Suprapubic skin (tissue), 4 donors: ENCODE data around the gene SCRN2. TPM values are rescaled to one million over a fixed set of nuclear protein-coding genes. Genes with fewer than 3 reads are reported as not detected.

Experiments used
- DNase-seq, 2 donors: peaks; one replicate each; pipeline ENCODE4 v3.0.0-alpha.2; 2019; ENCODE audit warnings: low spot score in 2 of 2
- H3K27ac ChIP-seq: fragments of 200-600 bp; sonication (generic); one replicate; pipeline ENCODE4 v1.5.1; 2019
- H3K27me3 ChIP-seq: fragments of 200-600 bp; sonication (generic); one replicate; pipeline ENCODE4 v1.5.1; 2019
- H3K36me3 ChIP-seq: fragments of 200-600 bp; sonication (generic); one replicate; pipeline ENCODE4 v1.5.1; 2019
- H3K4me1 ChIP-seq: fragments of 200-600 bp; sonication (generic); one replicate; pipeline ENCODE4 v1.5.1; 2019
- H3K4me3 ChIP-seq: fragments of 200-600 bp; sonication (generic); one replicate; pipeline ENCODE4 v1.5.1; 2019; ENCODE audit warnings: mild to moderate bottlenecking
- H3K9me3 ChIP-seq: fragments of 200-600 bp; sonication (generic); one replicate; pipeline ENCODE4 v1.5.1; 2019
- CTCF ChIP-seq, 2 donors: fragments of 200-600 bp in 1 of 2; fragments of 450-650 bp in 1 of 2; sonication (generic) in 1 of 2; IDR thresholded peaks; one replicate each; pipeline ENCODE4 v1.5.1; 2016 to 2019; ENCODE audit warnings: antibody characterized with exemption in 2 of 2, mild to moderate bottlenecking in 1 of 2, moderate library complexity in 1 of 2
- EP300 ChIP-seq: sonication (generic); formaldehyde crosslinking; IDR thresholded peaks from one replicate; pipeline ENCODE4 v1.6.1; 2017; ENCODE audit warnings: antibody characterized with exemption
- POLR2A ChIP-seq, 2 donors: fragments of 450-650 bp; IDR thresholded peaks; one replicate each; pipeline ENCODE4 v1.6.1; 2017; ENCODE audit warnings: antibody characterized with exemption in 2 of 2, mild to moderate bottlenecking in 2 of 2, moderate library complexity in 2 of 2
- POLR2AphosphoS5 ChIP-seq, 3 donors: sonication (generic); formaldehyde crosslinking; IDR thresholded peaks; one replicate each; pipeline ENCODE4 v1.6.1; 2017; ENCODE audit warnings: antibody characterized with exemption in 3 of 3
- WGBS: methylation state at CpG from one replicate; pipeline ENCODE4 v1.1.5; 2018; 5-methylcytosine and 5-hydroxymethylcytosine counted together
- total RNA-seq, 4 donors: library from RNA; depleted of rRNA; stranded (reverse); fragments of >200 nt; gene quantifications; one replicate each; pipeline ENCODE4 v1.1.0, GENCODE V29; 2016

The SCRN2 gene
- total RNA-seq, 4 donors from 2014 or later: 22.3 to 46.4 (median 34.7) TPM

- H3K27ac ChIP-seq: no peak overlapping the region
- H3K36me3 ChIP-seq: no peaks in the 10 kb centered on the region
- H3K9me3 ChIP-seq: no peaks in the 10 kb centered on the region
- no peak for TF ChIP-seq EP300
- no peak for TF ChIP-seq POLR2A (IDR thresholded peaks at IDR 0.05)
- no peak for TF ChIP-seq CTCF (IDR thresholded peaks at IDR 0.05)
- no peak for TF ChIP-seq POLR2AphosphoS5 (IDR thresholded peaks at IDR 0.05)
- DNase-seq: no peak
- H3K27me3 ChIP-seq: peaks cover 78% of the 10 kb centered on the region
- H3K4me3 ChIP-seq: no peak overlapping the region
- peaks cover 22% of the 10 kb centered on the region for H3K4me1 ChIP-seq
- 31% methylated on average over 2 of the region's 2 CpGs for WGBS
These were observed 28.0 kb upstream of the SCRN2 start for GRCh38 chr17:47869114-47869513.

- H3K9me3 ChIP-seq: no peaks in the 10 kb centered on the region
- peaks cover 17% of the 10 kb centered on the region for H3K4me1 ChIP-seq
- H3K4me3 ChIP-seq: no peak overlapping the region
- no peaks in the 10 kb centered on the region for H3K36me3 ChIP-seq
- 83% methylated on average over 11 of the region's 11 CpGs for WGBS
- peaks cover 69% of the 10 kb centered on the region for H3K27me3 ChIP-seq
- no peak for TF ChIP-seq EP300
- no peak for TF ChIP-seq POLR2AphosphoS5 (IDR thresholded peaks at IDR 0.05)
- no peak overlapping the region for H3K27ac ChIP-seq
- no peak for DNase-seq
These were observed 26.9 kb upstream of the SCRN2 start for GRCh38 chr17:47867813-47868533.

- H3K4me1 ChIP-seq: peaks cover 7% of the 10 kb centered on the region
- no peaks in the 10 kb centered on the region for H3K9me3 ChIP-seq
- no peaks in the 10 kb centered on the region for H3K36me3 ChIP-seq
- H3K27me3 ChIP-seq: peaks cover 59% of the 10 kb centered on the region
- WGBS: 62% methylated on average over 20 of the region's 20 CpGs
- TF ChIP-seq POLR2AphosphoS5 (IDR thresholded peaks at IDR 0.05) (no peak), EP300 (no peak), CTCF (IDR thresholded peaks at IDR 0.05) (no peak)
- H3K4me3 ChIP-seq: no peak overlapping the region
- no peak for DNase-seq
- H3K27ac ChIP-seq: no peak overlapping the region
These were observed 25.9 kb upstream of the SCRN2 start for GRCh38 chr17:47866941-47867340.

GRCh38 chr17:47864791-47865216, 23.7 kb upstream of the SCRN2 start:
- Histone ChIP-seq H3K36me3 (no peaks in the 10 kb centered on the region), H3K27ac (no peak overlapping the region), H3K4me1 (peaks cover 7% of the 10 kb centered on the region), H3K9me3 (no peaks in the 10 kb centered on the region), H3K4me3 (no peak overlapping the region), H3K27me3 (peaks cover 38% of the 10 kb centered on the region)
- 25% methylated on average over 6 of the region's 7 CpGs for WGBS
- no peak for DNase-seq
- TF ChIP-seq CTCF (IDR thresholded peaks at IDR 0.05): no peak

GRCh38 chr17:47862621-47863440, 21.8 kb upstream of the SCRN2 start:
- Histone ChIP-seq H3K4me3 (no peak overlapping the region), H3K9me3 (no peaks in the 10 kb centered on the region), H3K36me3 (no peaks in the 10 kb centered on the region), H3K27ac (no peak overlapping the region), H3K27me3 (peaks cover 34% of the 10 kb centered on the region), H3K4me1 (peaks cover 7% of the 10 kb centered on the region)
- WGBS: 47% methylated on average over 7 of the region's 7 CpGs
- no peak for DNase-seq
- TF ChIP-seq CTCF (IDR thresholded peaks at IDR 0.05): no peak
- no peak for TF ChIP-seq POLR2AphosphoS5 (IDR thresholded peaks at IDR 0.05)
- no peak for TF ChIP-seq EP300
- no peak for TF ChIP-seq POLR2A (IDR thresholded peaks at IDR 0.05)
